ENCODE measurements around the gene MB.

MB gene

DNA sequence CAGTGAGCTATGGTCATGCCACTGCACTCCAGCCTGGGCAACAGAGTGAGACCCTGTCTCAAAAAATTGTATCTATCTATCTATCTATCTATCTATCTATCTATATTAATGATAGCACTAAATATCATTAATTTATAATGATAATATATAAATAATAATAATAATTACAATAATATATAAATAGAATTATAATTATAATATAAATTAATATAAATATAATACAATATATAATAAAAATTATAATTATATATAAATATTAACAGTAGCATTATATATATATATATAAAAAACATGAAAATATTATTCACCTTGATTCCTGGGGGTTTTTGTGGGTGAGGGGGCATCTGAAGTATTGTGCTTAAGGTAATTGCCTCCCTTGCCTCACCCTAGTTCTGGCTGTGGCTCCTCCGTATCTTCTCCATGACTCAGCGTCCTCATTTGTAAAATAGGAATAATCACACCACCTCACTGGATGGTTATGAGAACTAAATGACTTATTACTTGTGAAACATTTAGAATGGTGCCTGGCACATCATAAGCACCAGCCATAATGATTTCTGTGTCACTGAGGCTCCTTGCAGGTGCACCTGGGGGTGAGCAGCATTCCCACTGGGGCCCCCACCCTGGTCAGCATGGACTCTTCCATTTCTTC is 57.6 kb downstream of the MB start:
- H3K4me3 ChIP-seq (ENCODE audit: low read depth, low read length), result no peak overlapping the region
- TF ChIP-seq, protein P1, sequence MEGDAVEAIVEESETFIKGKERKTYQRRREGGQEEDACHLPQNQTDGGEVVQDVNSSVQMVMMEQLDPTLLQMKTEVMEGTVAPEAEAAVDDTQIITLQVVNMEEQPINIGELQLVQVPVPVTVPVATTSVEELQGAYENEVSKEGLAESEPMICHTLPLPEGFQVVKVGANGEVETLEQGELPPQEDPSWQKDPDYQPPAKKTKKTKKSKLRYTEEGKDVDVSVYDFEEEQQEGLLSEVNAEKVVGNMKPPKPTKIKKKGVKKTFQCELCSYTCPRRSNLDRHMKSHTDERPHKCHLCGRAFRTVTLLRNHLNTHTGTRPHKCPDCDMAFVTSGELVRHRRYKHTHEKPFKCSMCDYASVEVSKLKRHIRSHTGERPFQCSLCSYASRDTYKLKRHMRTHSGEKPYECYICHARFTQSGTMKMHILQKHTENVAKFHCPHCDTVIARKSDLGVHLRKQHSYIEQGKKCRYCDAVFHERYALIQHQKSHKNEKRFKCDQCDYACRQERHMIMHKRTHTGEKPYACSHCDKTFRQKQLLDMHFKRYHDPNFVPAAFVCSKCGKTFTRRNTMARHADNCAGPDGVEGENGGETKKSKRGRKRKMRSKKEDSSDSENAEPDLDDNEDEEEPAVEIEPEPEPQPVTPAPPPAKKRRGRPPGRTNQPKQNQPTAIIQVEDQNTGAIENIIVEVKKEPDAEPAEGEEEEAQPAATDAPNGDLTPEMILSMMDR (conservative IDR thresholded peaks at IDR 0.05; ENCODE audit: low read depth, low read length), result no peak
- peak; percentile 44 for DNase-seq (ENCODE audit: low read depth)

DNA sequence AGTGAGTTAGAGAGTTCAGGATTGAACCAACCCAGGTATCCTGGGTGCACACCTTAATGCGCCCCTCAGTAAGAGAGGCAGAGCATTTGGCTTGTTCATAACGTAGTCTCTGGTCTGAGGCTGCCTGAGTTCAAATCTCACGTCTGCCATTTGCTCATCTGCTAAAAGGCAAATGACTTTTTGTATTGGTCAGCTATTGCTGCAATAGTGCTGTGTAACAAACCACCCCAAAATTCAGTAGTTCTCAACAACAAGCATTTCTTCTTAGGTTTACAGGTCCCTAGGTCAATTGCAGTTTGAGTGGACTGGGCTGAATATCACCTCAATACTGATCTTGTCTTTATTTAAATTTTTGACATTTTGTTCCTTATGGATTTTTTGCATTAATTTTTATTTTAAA is 58.4 kb downstream of the MB start:
- H3K4me3 ChIP-seq (ENCODE audit: low read depth, low read length), result no peak overlapping the region
- no peak for DNase-seq (ENCODE audit: low read depth)
- TF ChIP-seq, protein P1 (conservative IDR thresholded peaks at IDR 0.05; ENCODE audit: low read depth, low read length), result no peak

DNA sequence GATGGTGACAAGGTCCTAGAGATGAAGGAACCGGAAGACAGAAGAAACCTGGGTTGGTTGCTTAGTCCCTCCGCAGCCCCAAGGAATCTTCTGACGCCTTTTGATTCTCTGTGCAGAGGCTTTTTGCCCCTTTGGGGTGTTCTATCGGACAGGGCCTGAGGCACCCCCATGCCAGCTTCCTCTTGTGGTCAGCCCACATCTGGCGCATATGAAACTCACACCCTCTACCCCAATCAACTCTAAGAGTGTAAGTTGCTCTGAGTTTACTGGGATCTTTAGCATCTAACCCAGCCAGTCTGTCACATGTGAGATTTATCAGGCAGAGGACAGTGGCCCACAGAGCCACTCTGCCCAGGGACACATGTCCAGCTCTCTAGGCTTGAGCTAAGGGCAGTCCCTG is 59.1 kb downstream of the MB start:
- H3K4me3 ChIP-seq (ENCODE audit: low read depth, low read length), result no peak overlapping the region
- TF ChIP-seq, protein P1 (conservative IDR thresholded peaks at IDR 0.05; ENCODE audit: low read depth, low read length), result no peak

More for the DNA sequence above, 59.1 kb downstream of the MB start:
- DNase-seq (ENCODE audit: low read depth), result no peak

All from choroid plexus epithelial cell (primary cell).